CD14-positive monocyte (primary cell): ENCODE measurements around the gene KCNG2. TPM values are rescaled to one million over a fixed set of nuclear protein-coding genes. Genes with fewer than 3 reads are reported as not detected.

ENCODE experiments used
- DNase-seq, 3 donors: peaks; one replicate each; pipeline ENCODE4 v3.0.0-alpha.2; 2011 to 2022
- H2AFZ ChIP-seq: 2 replicates; pipeline ENCODE4 v1.6.0; 2012; ENCODE audit warnings: mild to moderate bottlenecking, low read depth, low read length, inconsistent platforms; ENCODE audit not compliant: insufficient read depth, poor library complexity, severe bottlenecking
- H3K27ac ChIP-seq, 2 donors: 1 replicate in 1 of 2; 2 replicates in 1 of 2; pipeline ENCODE4 v1.5.1; 2012 to 2013; ENCODE audit warnings: low read length in 2 of 2, control low read depth in 1 of 2, inconsistent platforms in 1 of 2, low read depth in 1 of 2, mild to moderate bottlenecking in 1 of 2
- H3K27me3 ChIP-seq, 2 donors: one replicate each; pipeline versions ENCODE4 v1.6.0 to v1.6.1; 2011 to 2013; ENCODE audit warnings: low read length in 2 of 2; ENCODE audit not compliant: control insufficient read depth in 2 of 2, insufficient read depth in 2 of 2
- H3K36me3 ChIP-seq, 2 donors: replicated peaks in 1 of 2; 1 replicate in 1 of 2; 2 replicates in 1 of 2; pipeline versions ENCODE4 v1.5.1 to v1.6.1; 2012 to 2013; ENCODE audit warnings: low read length in 2 of 2, control low read depth in 1 of 2, inconsistent platforms in 1 of 2, mild to moderate bottlenecking in 1 of 2; ENCODE audit not compliant: insufficient read depth in 2 of 2, control insufficient read depth in 1 of 2
- H3K4me1 ChIP-seq, 2 donors: 1 replicate in 1 of 2; 2 replicates in 1 of 2; pipeline versions ENCODE4 v1.5.1 to v1.6.1; 2012 to 2013; ENCODE audit warnings: low read length in 2 of 2, control low read depth in 1 of 2, inconsistent platforms in 1 of 2, mild to moderate bottlenecking in 1 of 2, moderate library complexity in 1 of 2; ENCODE audit not compliant: insufficient read depth in 2 of 2, control insufficient read depth in 1 of 2
- H3K4me2 ChIP-seq: replicated peaks from 2 replicates; pipeline ENCODE3; 2012; ENCODE audit warnings: low read length, moderate library complexity, mild to moderate bottlenecking; ENCODE audit not compliant: poor library complexity, severe bottlenecking; ENCODE audit errors: extremely low read depth
- H3K4me3 ChIP-seq, 3 experiments: fragments of 200-600 bp in 1 of 3; sonication (generic) in 1 of 3; replicated peaks in 1 of 3; 1 replicate in 2 of 3; 2 replicates in 1 of 3; pipeline ENCODE4 v1.5.1; 2011 to 2013; ENCODE audit warnings: low read length in 3 of 3, mild to moderate bottlenecking in 3 of 3, control low read depth in 2 of 3, low read depth in 2 of 3, inconsistent platforms in 1 of 3, moderate library complexity in 1 of 3
- H3K79me2 ChIP-seq: 2 replicates; pipeline ENCODE4 v1.6.0; 2012; ENCODE audit warnings: mild to moderate bottlenecking, control low read depth, inconsistent platforms, low read length, moderate library complexity; ENCODE audit not compliant: insufficient read depth
- H3K9ac ChIP-seq: 2 replicates; pipeline ENCODE4 v1.6.0; 2017; ENCODE audit warnings: low read length, mild to moderate bottlenecking; ENCODE audit not compliant: insufficient read depth, poor library complexity, severe bottlenecking
- H3K9me3 ChIP-seq, 2 donors: replicated peaks in 1 of 2; 1 replicate in 1 of 2; 2 replicates in 1 of 2; pipeline versions ENCODE4 v1.5.1 to v1.6.1; 2012 to 2013; ENCODE audit warnings: low read length in 2 of 2, control low read depth in 1 of 2; ENCODE audit not compliant: control insufficient read depth in 1 of 2, insufficient read depth in 1 of 2
- H4K20me1 ChIP-seq: 2 replicates; pipeline ENCODE4 v1.6.0; 2012; ENCODE audit warnings: mild to moderate bottlenecking, low read length, control low read depth, moderate library complexity; ENCODE audit not compliant: insufficient read depth
- H3K27ac Mint-ChIP-seq, 7 donors: one replicate each; pipeline ENCODE4 v1.8.0; 2020; ENCODE audit warnings: mild to moderate bottlenecking in 7 of 7, mixed read lengths in 7 of 7, moderate library complexity in 6 of 7, inconsistent platforms in 2 of 7
- H3K27me3 Mint-ChIP-seq, 3 donors: one replicate each; pipeline ENCODE4 v1.8.0; 2021 to 2022; ENCODE audit warnings: low read depth in 3 of 3, mild to moderate bottlenecking in 3 of 3, mixed read lengths in 3 of 3, moderate library complexity in 3 of 3, inconsistent platforms in 1 of 3
- H3K36me3 Mint-ChIP-seq, 2 donors: one replicate each; pipeline ENCODE4 v1.8.0; 2020; ENCODE audit warnings: mixed read lengths in 2 of 2, inconsistent platforms in 1 of 2, mild to moderate bottlenecking in 1 of 2
- H3K4me1 Mint-ChIP-seq: one replicate; pipeline ENCODE4 v1.8.0; 2020; ENCODE audit warnings: mild to moderate bottlenecking, mixed read lengths
- H3K4me3 Mint-ChIP-seq, 2 donors: one replicate each; pipeline ENCODE4 v1.8.0; 2020; ENCODE audit warnings: mild to moderate bottlenecking in 2 of 2, mixed read lengths in 2 of 2, moderate library complexity in 1 of 2
- H3K9me3 Mint-ChIP-seq, 7 donors: one replicate each; pipeline ENCODE4 v1.8.0; 2020 to 2022; ENCODE audit warnings: mixed read lengths in 7 of 7, mild to moderate bottlenecking in 6 of 7, moderate library complexity in 6 of 7, inconsistent platforms in 2 of 7
- CTCF ChIP-seq: fragments of 200-600 bp; IDR thresholded peaks from one replicate; pipeline ENCODE4 v1.8.0; 2022; ENCODE audit warnings: antibody characterized with exemption, mild to moderate bottlenecking
- WGBS: methylation state at CpG from one replicate; pipeline ENCODE4 v1.1.5; 2013; ENCODE audit warnings: missing lambda C conversion rate; ENCODE audit not compliant: insufficient coverage; 5-methylcytosine and 5-hydroxymethylcytosine counted together
- intact Hi-C, 2 donors: fragments of 100-400 bp; cut with micrococcal nuclease; formaldehyde crosslinking; loops; one replicate each; pipeline versions ENCODE4 v1.15.0 to v1.15.1; 2023
- polyA plus RNA-seq, 3 donors: library from polyadenylated mRNA; depleted of rRNA in 1 of 3; unstranded in 2 of 3; stranded (reverse) in 1 of 3; fragments of 300-500 nt in 2 of 3; fragments of >200 nt in 1 of 3; fragmentation: Illumina TruSeq in 2 of 3; gene quantifications; 1 replicate in 2 of 3; 2 replicates in 1 of 3; pipeline ENCODE4 v1.2.3, GENCODE V29; 2012 to 2021

Gene KCNG2
- polyA plus RNA-seq, 3 donors = 0.04 TPM; not detected in 2

GRCh38 chr18:79856119-79857007, 58.6 kb downstream of the KCNG2 start:
- Mint-ChIP-seq H3K4me3 (no peak overlapping the region), H3K9me3 (peaks cover 0 to 10% (median 5%) of the 10 kb centered on the region in 7 donors), H3K36me3 (no peaks in the 10 kb centered on the region), H3K27me3 (peaks cover 0 to 4% (median 0%) of the 10 kb centered on the region in 3 donors), H3K27ac (no peak overlapping the region), H3K4me1 (peaks cover 10% of the 10 kb centered on the region)
- Histone ChIP-seq H3K4me1 (peaks cover 0 to 9% of the 10 kb centered on the region in 2 donors), H3K79me2 (no peaks in the 10 kb centered on the region), H3K9ac (no peak overlapping the region), H3K4me2 (no peak overlapping the region), H3K27me3 (no peaks in the 10 kb centered on the region), H4K20me1 (no peaks in the 10 kb centered on the region), H3K4me3 (no peak overlapping the region), H3K27ac (no peak overlapping the region), H2AFZ (peak overlapping the region; percentile 59), H3K36me3 (no peaks in the 10 kb centered on the region), H3K9me3 (peaks cover 0 to 4% of the 10 kb centered on the region in 2 donors)
- no peak for DNase-seq
- no peak for TF ChIP-seq CTCF
- 50% methylated on average over 26 of the region's 26 CpGs for WGBS
- intact Hi-C loops = no loop called here

GRCh38 chr18:79857082-79857671, 59.4 kb downstream of the KCNG2 start:
- peaks cover 0 to 9% of the 10 kb centered on the region in 2 donors for H3K4me1 ChIP-seq
- H3K36me3 ChIP-seq = no peaks in the 10 kb centered on the region
- no peak for TF ChIP-seq CTCF
- H3K4me2 ChIP-seq = no peak overlapping the region
- Mint-ChIP-seq H3K27ac (no peak overlapping the region), H3K9me3 (peaks cover 6 to 16% (median 12%) of the 10 kb centered on the region in 7 donors), H3K4me1 (peaks cover 10% of the 10 kb centered on the region), H3K27me3 (peaks cover 0 to 4% (median 0%) of the 10 kb centered on the region in 3 donors), H3K36me3 (no peaks in the 10 kb centered on the region), H3K4me3 (no peak overlapping the region)
- no peak overlapping the region for H3K27ac ChIP-seq
- H4K20me1 ChIP-seq = no peaks in the 10 kb centered on the region
- no peak for DNase-seq
- intact Hi-C loops = no loop called here
- H3K79me2 ChIP-seq = no peaks in the 10 kb centered on the region
- H3K27me3 ChIP-seq = no peaks in the 10 kb centered on the region
- 90% methylated on average over 12 of the region's 14 CpGs for WGBS
- no peak overlapping the region for H3K9ac ChIP-seq
- H2AFZ ChIP-seq = no peak overlapping the region
- no peak overlapping the region for H3K4me3 ChIP-seq
- peaks cover 1 to 5% of the 10 kb centered on the region in 2 donors for H3K9me3 ChIP-seq
